ENCODE data around the gene MAN2A1. TPM values are rescaled to one million over a fixed set of nuclear protein-coding genes. Genes with fewer than 3 reads are reported as not detected.

Gene MAN2A1
- total and polyA plus RNA-seq, 5 experiments from 2014 or later: 17.5 to 83.9 (median 20.7) TPM

- DNase-seq (no peak), ATAC-seq (no peak)
- peaks cover 7 to 70% (median 52%) of the 10 kb centered on the region in 3 donors for H3K36me3 Mint-ChIP-seq
- H3K27ac Mint-ChIP-seq: peak overlapping the region in 3 of 10 donors; percentile 9 to 71 (median 35)
- peaks cover 0 to 4% (median 3%) of the 10 kb centered on the region in 9 donors for H3K9me3 Mint-ChIP-seq
- H3K27me3 Mint-ChIP-seq: no peaks in the 10 kb centered on the region
- no peak overlapping the region for H3K4me3 Mint-ChIP-seq
- peaks cover 9 to 30% (median 22%) of the 10 kb centered on the region in 4 donors for H3K4me1 Mint-ChIP-seq
- POLR2A ChIA-PET: no interaction called here
Measured at GRCh38 chr5:109767184-109767995, 77.7 kb downstream of the MAN2A1 start.

DNA sequence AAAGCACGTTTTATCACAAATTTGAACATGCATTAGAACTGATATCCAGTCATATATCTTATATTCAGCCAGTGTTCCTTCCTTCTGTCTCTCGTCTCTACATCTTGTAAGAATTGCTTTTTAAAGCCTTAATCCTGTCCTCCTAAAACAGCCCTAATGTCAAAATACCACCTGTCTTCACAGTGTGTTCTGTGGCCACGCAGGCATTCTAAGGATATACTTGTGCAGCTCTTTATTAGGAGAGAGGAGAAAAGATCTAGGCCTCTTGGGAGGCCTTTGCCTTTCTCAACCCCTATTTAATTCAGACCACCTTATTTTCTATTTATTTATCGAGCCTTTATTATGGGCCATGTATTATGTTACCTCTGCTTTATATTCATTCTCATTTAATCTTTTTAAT lies 78.3 kb downstream of the MAN2A1 start:
- Mint-ChIP-seq H3K27me3 (no peaks in the 10 kb centered on the region), H3K9me3 (no peaks in the 10 kb centered on the region), H3K4me1 (peaks cover 5 to 26% (median 19%) of the 10 kb centered on the region in 4 donors), H3K36me3 (peaks cover under 1 to 70% (median 52%) of the 10 kb centered on the region in 3 donors), H3K4me3 (no peak overlapping the region), H3K27ac (no peak overlapping the region)
- POLR2A ChIA-PET: no interaction called here
- DNase-seq (no peak), ATAC-seq (no peak)

DNA sequence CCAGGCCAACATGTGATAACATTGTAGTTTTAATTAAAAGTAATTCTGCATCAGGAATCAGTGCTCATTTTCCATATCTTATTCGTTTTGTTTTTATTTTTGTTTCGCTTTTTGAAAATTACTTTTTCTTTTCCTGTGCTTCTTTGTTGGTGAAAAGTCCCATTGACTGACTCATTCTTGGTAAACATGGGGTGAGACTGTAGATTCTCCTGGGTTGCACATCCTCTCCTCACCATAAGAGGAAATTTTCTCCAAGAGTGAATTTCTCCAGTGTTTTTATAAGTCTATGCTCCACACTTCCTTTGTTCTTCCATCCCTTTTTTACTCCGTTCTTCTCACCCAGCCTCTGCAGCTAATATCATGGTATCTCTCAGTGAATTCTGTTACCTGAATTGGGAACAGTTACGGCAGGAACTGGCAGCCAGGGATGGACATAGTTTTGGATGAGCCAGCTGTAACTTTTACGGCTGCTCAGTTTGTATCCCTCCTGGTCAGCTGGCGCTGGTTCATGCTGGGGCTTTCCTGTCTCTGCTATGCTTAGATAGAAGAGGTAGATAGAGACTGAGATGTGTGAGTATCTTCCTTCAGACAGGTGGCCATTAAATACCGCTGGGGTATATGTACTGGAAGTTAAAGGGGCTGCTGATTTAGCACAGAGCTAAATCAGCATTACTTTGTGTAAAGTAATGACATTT lies 80.0 kb downstream of the MAN2A1 start:
- H3K9me3 Mint-ChIP-seq: no peaks in the 10 kb centered on the region
- DNase-seq (no peak), ATAC-seq (no peak)
- H3K36me3 Mint-ChIP-seq: peaks cover 0 to 78% (median 48%) of the 10 kb centered on the region in 3 donors
- no peak overlapping the region for H3K4me3 Mint-ChIP-seq
- POLR2A ChIA-PET: no interaction called here
- peaks cover 5 to 26% (median 19%) of the 10 kb centered on the region in 4 donors for H3K4me1 Mint-ChIP-seq
- H3K27ac Mint-ChIP-seq: peak overlapping the region in 4 of 10 donors; percentile 1 to 23 (median 12)
- H3K27me3 Mint-ChIP-seq: no peaks in the 10 kb centered on the region

DNA sequence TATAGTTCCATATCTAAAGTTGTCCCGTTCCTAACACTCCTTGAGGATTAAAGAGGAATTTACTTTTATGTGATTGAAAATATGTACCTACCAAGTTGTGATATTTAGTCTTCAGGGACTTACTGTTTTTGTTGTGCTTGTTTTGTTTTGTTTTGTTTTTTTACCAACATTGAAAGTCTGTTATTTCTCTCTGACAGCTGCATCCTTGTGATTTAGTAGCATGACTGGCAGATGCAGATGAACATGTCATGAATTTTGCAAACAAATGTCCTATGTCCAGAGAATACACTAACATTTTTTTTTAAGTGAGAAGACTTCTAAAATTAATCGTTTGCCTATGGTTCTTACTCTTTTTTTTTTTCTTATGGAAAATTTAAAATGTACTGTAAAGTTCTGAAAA lies 85.4 kb downstream of the MAN2A1 start:
- Mint-ChIP-seq H3K4me1 (peaks cover 0 to 20% (median 10%) of the 10 kb centered on the region in 4 donors), H3K36me3 (peaks cover 3 to 72% (median 52%) of the 10 kb centered on the region in 3 donors), H3K27me3 (no peaks in the 10 kb centered on the region), H3K27ac (peak overlapping the region in 2 of 10 donors; percentile 7 to 9), H3K9me3 (no peaks in the 10 kb centered on the region), H3K4me3 (no peak overlapping the region)
- DNase-seq (no peak), ATAC-seq (no peak)
- POLR2A ChIA-PET: no interaction called here

DNA sequence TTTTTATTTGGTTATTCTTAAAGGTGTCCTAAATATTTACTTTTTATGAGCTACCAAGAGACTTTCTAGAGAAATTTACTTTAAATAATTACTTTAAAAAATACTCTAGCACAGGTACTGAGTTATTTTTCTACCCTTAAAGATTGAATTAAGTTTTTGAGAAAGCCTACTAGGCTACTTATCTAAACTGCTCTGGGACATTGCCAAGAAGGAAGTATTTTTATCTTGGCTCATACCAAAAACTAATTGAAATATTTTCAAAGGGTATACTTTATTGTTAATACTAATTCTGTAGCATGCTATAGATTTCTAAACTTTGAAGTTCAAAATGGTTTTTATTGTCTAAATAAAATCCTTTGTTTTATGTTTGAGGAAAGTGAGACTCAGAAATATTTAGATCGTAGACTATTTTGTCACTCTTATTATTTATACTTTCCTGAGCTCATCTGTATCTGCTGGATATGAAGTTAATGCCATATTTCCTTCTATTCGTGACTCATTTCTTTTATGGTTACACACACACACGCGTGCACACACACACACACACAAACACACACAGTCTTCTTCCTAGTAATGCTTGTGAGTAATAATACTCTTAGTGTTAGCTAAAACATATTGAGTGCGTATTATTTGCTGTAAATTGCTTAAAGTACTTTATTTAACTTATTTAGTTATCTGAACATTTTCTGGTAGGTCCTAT lies 89.5 kb downstream of the MAN2A1 start:
- POLR2A ChIA-PET: interaction anchor here (0.6 kb wide), 1 partner anchor 294 kb away, joined by 3 read pairs; no protein-coding TSS in a partner anchor
- no peak for ATAC-seq
- Mint-ChIP-seq H3K27me3 (no peaks in the 10 kb centered on the region), H3K9me3 (no peaks in the 10 kb centered on the region), H3K36me3 (peaks cover 3 to 64% (median 41%) of the 10 kb centered on the region in 3 donors), H3K4me1 (peaks cover 0 to 14% (median 10%) of the 10 kb centered on the region in 4 donors), H3K4me3 (no peak overlapping the region), H3K27ac (peak overlapping the region in 1 of 10 donors; percentile 63)
- DNase-seq: no peak

DNA sequence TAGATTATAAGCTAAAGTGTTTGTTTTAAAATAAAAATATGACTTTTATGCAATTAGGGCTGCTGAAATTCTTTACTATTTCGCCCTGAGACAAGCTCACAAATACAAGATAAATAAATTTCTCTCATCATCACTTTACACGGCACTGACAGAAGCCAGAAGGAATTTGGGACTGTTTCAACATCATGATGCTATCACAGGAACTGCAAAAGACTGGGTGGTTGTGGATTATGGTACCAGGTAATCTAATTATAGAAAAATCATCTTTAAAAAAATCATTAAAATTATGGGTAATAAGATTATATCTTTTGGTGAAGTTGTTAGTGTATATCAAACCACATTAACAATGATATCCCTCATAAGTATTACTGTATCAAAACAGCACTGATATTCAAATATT lies 95.0 kb downstream of the MAN2A1 start:
- ATAC-seq: no peak
- POLR2A ChIA-PET: no interaction called here
- peaks cover 16 to 74% (median 45%) of the 10 kb centered on the region in 3 donors for H3K36me3 Mint-ChIP-seq

GRCh38 chr5:109786206-109786855 lies 96.6 kb downstream of the MAN2A1 start:
- Mint-ChIP-seq H3K36me3 (peaks cover 16 to 68% (median 43%) of the 10 kb centered on the region in 3 donors), H3K9me3 (no peaks in the 10 kb centered on the region), H3K27ac (no peak overlapping the region), H3K27me3 (no peaks in the 10 kb centered on the region), H3K4me3 (no peak overlapping the region), H3K4me1 (peaks cover 0 to 6% (median 2%) of the 10 kb centered on the region in 4 donors)
- DNase-seq: no peak
- ATAC-seq: no peak
- POLR2A ChIA-PET: no interaction called here

More for the DNA sequence above, 95.0 kb downstream of the MAN2A1 start:
- DNase-seq: no peak
- no peak overlapping the region for H3K27ac Mint-ChIP-seq
- H3K9me3 Mint-ChIP-seq: no peaks in the 10 kb centered on the region
- H3K27me3 Mint-ChIP-seq: no peaks in the 10 kb centered on the region
- H3K4me3 Mint-ChIP-seq: no peak overlapping the region
- peaks cover 0 to 6% (median 2%) of the 10 kb centered on the region in 4 donors for H3K4me1 Mint-ChIP-seq

- Mint-ChIP-seq H3K4me1 (peaks cover 0 to 9% (median 3%) of the 10 kb centered on the region in 4 donors), H3K36me3 (peaks cover 22 to 75% (median 61%) of the 10 kb centered on the region in 3 donors), H3K27me3 (no peaks in the 10 kb centered on the region), H3K27ac (peak overlapping the region in 1 of 10 donors; percentile 16), H3K9me3 (peaks cover 0 to 4% (median 0%) of the 10 kb centered on the region in 9 donors), H3K4me3 (no peak overlapping the region)
- POLR2A ChIA-PET: no interaction called here
- no peak for ATAC-seq
- DNase-seq: no peak
Measured at GRCh38 chr5:109788596-109788995, 98.9 kb downstream of the MAN2A1 start.

- DNase-seq (no peak), ATAC-seq (no peak)
- Mint-ChIP-seq H3K9me3 (peaks cover 0 to 6% (median 0%) of the 10 kb centered on the region in 9 donors), H3K27ac (peak overlapping the region in 2 of 10 donors; percentile 3 to 33), H3K27me3 (no peaks in the 10 kb centered on the region), H3K36me3 (peaks cover 28 to 72% (median 70%) of the 10 kb centered on the region in 3 donors), H3K4me1 (peaks cover 0 to 4% (median 2%) of the 10 kb centered on the region in 4 donors), H3K4me3 (no peak overlapping the region)
- POLR2A ChIA-PET: no interaction called here
Measured at GRCh38 chr5:109792613-109793012, 102.9 kb downstream of the MAN2A1 start.

GRCh38 chr5:109803854-109804253 lies 114.1 kb downstream of the MAN2A1 start:
- Mint-ChIP-seq H3K4me3 (no peak overlapping the region), H3K27ac (peak overlapping the region in 3 of 10 donors; percentile 11 to 41 (median 17)), H3K27me3 (no peaks in the 10 kb centered on the region), H3K4me1 (peaks cover 0 to 17% (median 4%) of the 10 kb centered on the region in 4 donors), H3K36me3 (peaks cover 25 to 54% (median 51%) of the 10 kb centered on the region in 3 donors), H3K9me3 (peaks cover 0 to 4% (median 0%) of the 10 kb centered on the region in 9 donors)
- no peak for ATAC-seq
- no peak for DNase-seq
- POLR2A ChIA-PET: no interaction called here

GRCh38 chr5:109805472-109805871 lies 115.7 kb downstream of the MAN2A1 start:
- H3K27ac Mint-ChIP-seq: peak overlapping the region in 1 of 10 donors; percentile 29
- peaks cover 34 to 60% (median 57%) of the 10 kb centered on the region in 3 donors for H3K36me3 Mint-ChIP-seq
- no peak overlapping the region for H3K4me3 Mint-ChIP-seq
- H3K27me3 Mint-ChIP-seq: no peaks in the 10 kb centered on the region
- DNase-seq (no peak), ATAC-seq (no peak)
- peaks cover 5 to 22% (median 11%) of the 10 kb centered on the region in 4 donors for H3K4me1 Mint-ChIP-seq
- H3K9me3 Mint-ChIP-seq: peaks cover 0 to 15% (median 4%) of the 10 kb centered on the region in 9 donors
- POLR2A ChIA-PET: no interaction called here

DNA sequence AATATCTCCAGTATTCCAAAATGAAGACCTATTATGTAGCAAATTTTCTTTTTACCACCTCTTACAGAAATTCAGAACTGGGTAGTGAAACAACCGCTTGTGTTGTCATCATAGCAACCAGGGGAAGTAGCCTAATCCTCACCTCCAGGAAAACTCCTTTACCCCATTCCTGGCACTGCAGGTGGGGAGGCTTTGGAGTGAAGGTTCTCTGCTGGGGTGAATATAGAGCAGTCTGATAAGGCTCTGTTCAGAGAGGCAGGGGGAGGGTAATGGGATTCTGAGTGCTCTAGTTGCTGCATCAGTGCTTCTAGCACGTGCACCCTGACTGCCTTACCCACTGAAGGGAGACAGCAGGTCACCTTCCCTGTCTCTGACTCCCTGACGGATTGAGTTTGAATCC lies 116.2 kb downstream of the MAN2A1 start:
- H3K36me3 Mint-ChIP-seq: peaks cover 34 to 61% (median 58%) of the 10 kb centered on the region in 3 donors
- H3K27ac Mint-ChIP-seq: peak overlapping the region in 2 of 10 donors; percentile 10 to 36
- H3K27me3 Mint-ChIP-seq: no peaks in the 10 kb centered on the region
- peaks cover 6 to 21% (median 12%) of the 10 kb centered on the region in 4 donors for H3K4me1 Mint-ChIP-seq
- H3K4me3 Mint-ChIP-seq: no peak overlapping the region
- ATAC-seq (no peak), DNase-seq (no peak)
- peaks cover 0 to 17% (median 4%) of the 10 kb centered on the region in 9 donors for H3K9me3 Mint-ChIP-seq
- POLR2A ChIA-PET: no interaction called here

All from naive thymus-derived CD8-positive, alpha-beta T cell (primary cell).